ENCODE results near the gene PHETA2. TPM values are rescaled to one million over a fixed set of nuclear protein-coding genes. Genes with fewer than 3 reads are reported as not detected.

PHETA2 gene
- total RNA-seq, 1 experiment from 2014 or later: 0.22 TPM

DNA sequence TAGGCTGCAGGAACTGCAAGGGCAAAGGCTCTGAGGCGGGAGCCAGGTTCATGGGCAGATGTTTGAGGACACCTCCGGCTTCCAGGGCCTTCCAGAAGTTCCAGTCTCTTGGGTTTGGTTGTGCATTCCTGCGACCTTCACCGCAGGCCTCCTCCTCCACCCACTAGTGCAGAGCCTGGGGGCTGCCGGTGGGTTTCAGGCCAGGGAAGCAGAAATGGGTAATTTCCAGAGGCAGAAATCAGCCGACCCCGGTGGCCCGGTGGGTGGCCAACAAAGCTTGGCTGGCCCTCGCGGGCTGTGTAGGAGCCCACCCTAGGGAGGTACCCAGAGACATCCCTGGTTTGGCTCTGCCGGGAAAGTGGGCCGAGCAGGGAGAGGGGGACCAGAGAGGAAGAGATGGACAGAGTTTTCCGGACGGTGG lies 417 bp upstream of the PHETA2 start:
- Histone ChIP-seq H3K9me3 (ENCODE audit: control insufficient read depth in 1 of 2, insufficient read depth in 1 of 2, low read depth in 1 of 2, low read length in 2 of 2) (no peaks in the 10 kb centered on the region), H2AFZ (ENCODE audit: low read depth, low read length, poor library complexity, severe bottlenecking) (no peak overlapping the region), H3K27ac (ENCODE audit: low read depth, low read length) (no peak overlapping the region), H3K9ac (ENCODE audit: low read length) (no peak overlapping the region), H3K79me2 (ENCODE audit: insufficient read depth, low read length) (no peaks in the 10 kb centered on the region), H3K4me1 (ENCODE audit: control insufficient read depth in 1 of 2, insufficient read depth in 2 of 2, low read length in 2 of 2) (peaks cover 12 to 21% of the 10 kb centered on the region in 2 experiments), H3K36me3 (ENCODE audit: control insufficient read depth in 1 of 2, insufficient read depth in 2 of 2, low read length in 2 of 2) (no peaks in the 10 kb centered on the region), H3K4me3 (replicated peaks in 1 of 2; ENCODE audit: low read depth in 1 of 2, low read length in 2 of 2) (no peak overlapping the region), H4K20me1 (ENCODE audit: insufficient read depth) (no peaks in the 10 kb centered on the region), H3K9me2 (ENCODE audit: insufficient read depth) (no peaks in the 10 kb centered on the region), H3K4me2 (ENCODE audit: low read length) (no peak overlapping the region), H3K27me3 (ENCODE audit: insufficient read depth, low read length) (no peaks in the 10 kb centered on the region)
- BruUV-seq (replicated peaks): no TSS peak
- intact Hi-C loops (cut with micrococcal nuclease): no loop called here
- POLR2A ChIA-PET: no interaction called here
- CTCF ChIA-PET: no interaction called here
- TF ChIP-seq ELF1 (IDR thresholded peaks at IDR 0.05; ENCODE audit: borderline replicate concordance, low read depth) (no peak), ZFX (IDR thresholded peaks at IDR 0.05) (no peak), EZH2phosphoT487 (IDR thresholded peaks at IDR 0.05; ENCODE audit: borderline replicate concordance) (no peak), SRF (IDR thresholded peaks at IDR 0.05; ENCODE audit: low read depth) (no peak), POLR2A (IDR thresholded peaks at IDR 0.05; ENCODE audit: borderline replicate concordance, extremely low read depth, insufficient read depth, insufficient read length) (no peak), ZNF274 (IDR thresholded peaks at IDR 0.05; ENCODE audit: low read depth, low read length) (no peak), YY1 (IDR thresholded peaks at IDR 0.05; ENCODE audit: extremely low read depth, insufficient replicate concordance, low read depth, low read length) (no peak), SIN3A (IDR thresholded peaks at IDR 0.05; ENCODE audit: low read depth) (no peak), SP1 (IDR thresholded peaks at IDR 0.05; ENCODE audit: low read depth) (no peak), EZH2 (IDR thresholded peaks at IDR 0.05) (no peak), FOSL1 (IDR thresholded peaks at IDR 0.05; ENCODE audit: low read depth) (no peak)
- TF ChIP-seq, protein P1, sequence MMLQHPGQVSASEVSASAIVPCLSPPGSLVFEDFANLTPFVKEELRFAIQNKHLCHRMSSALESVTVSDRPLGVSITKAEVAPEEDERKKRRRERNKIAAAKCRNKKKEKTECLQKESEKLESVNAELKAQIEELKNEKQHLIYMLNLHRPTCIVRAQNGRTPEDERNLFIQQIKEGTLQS (IDR thresholded peaks at IDR 0.05): no peak
- TF ChIP-seq, protein P2, sequence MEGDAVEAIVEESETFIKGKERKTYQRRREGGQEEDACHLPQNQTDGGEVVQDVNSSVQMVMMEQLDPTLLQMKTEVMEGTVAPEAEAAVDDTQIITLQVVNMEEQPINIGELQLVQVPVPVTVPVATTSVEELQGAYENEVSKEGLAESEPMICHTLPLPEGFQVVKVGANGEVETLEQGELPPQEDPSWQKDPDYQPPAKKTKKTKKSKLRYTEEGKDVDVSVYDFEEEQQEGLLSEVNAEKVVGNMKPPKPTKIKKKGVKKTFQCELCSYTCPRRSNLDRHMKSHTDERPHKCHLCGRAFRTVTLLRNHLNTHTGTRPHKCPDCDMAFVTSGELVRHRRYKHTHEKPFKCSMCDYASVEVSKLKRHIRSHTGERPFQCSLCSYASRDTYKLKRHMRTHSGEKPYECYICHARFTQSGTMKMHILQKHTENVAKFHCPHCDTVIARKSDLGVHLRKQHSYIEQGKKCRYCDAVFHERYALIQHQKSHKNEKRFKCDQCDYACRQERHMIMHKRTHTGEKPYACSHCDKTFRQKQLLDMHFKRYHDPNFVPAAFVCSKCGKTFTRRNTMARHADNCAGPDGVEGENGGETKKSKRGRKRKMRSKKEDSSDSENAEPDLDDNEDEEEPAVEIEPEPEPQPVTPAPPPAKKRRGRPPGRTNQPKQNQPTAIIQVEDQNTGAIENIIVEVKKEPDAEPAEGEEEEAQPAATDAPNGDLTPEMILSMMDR (IDR thresholded peaks at IDR 0.05 in 2 of 3, conservative IDR thresholded peaks at IDR 0.05 in 1 of 3; ENCODE audit: borderline replicate concordance in 1 of 3, insufficient read depth in 1 of 3, low read depth in 2 of 3, low read length in 2 of 3): no peak
- DNase-seq (ENCODE audit: low read depth, low spot score): no peak
- no peak for ATAC-seq
- RAD21 ChIA-PET (ENCODE audit: low non-redundant PET in 1 of 2, low total read pairs in 2 of 2, uncharacterized antibody in 2 of 2, unreplicated experiment in 2 of 2): no interaction called here
